Sigmoid colon (tissue), 7 donors: Measurements from ENCODE around the gene C1orf87. TPM values are rescaled to one million over a fixed set of nuclear protein-coding genes. Genes with fewer than 3 reads are reported as not detected.

ENCODE experiments used
- DNase-seq: peaks from one replicate; pipeline ENCODE4 v3.0.0-alpha.2; 2019
- H3K27ac ChIP-seq, 4 donors: fragments of 200-600 bp; sonication (generic); one replicate each; pipeline ENCODE4 v1.5.1; 2016 to 2019; ENCODE audit warnings: mild to moderate bottlenecking in 1 of 4
- H3K27me3 ChIP-seq, 3 donors: fragments of 200-600 bp; sonication (generic); one replicate each; pipeline ENCODE4 v1.5.1; 2019; ENCODE audit warnings: mild to moderate bottlenecking in 1 of 3
- H3K36me3 ChIP-seq, 4 donors: fragments of 200-600 bp; sonication (generic); one replicate each; pipeline ENCODE4 v1.5.1; 2016 to 2019
- H3K4me1 ChIP-seq, 4 donors: fragments of 200-600 bp; sonication (generic); one replicate each; pipeline ENCODE4 v1.5.1; 2017 to 2019
- H3K4me3 ChIP-seq, 4 donors: fragments of 200-600 bp; sonication (generic); one replicate each; pipeline ENCODE4 v1.5.1; 2017 to 2019; ENCODE audit warnings: mild to moderate bottlenecking in 2 of 4, moderate library complexity in 1 of 4
- H3K9me3 ChIP-seq, 4 donors: fragments of 200-600 bp in 3 of 4; sonication (generic) in 3 of 4; one replicate each; pipeline versions ENCODE4 v1.5.1 to v1.6.1; 2013 to 2019
- CTCF ChIP-seq, 4 experiments: fragments of 450-650 bp in 3 of 4; fragments of 200-600 bp in 1 of 4; IDR thresholded peaks; one replicate each; pipeline ENCODE4 v1.5.1; 2016 to 2019; ENCODE audit warnings: antibody characterized with exemption in 4 of 4, mild to moderate bottlenecking in 3 of 4, moderate library complexity in 2 of 4
- EP300 ChIP-seq, 4 donors: sonication (generic); formaldehyde crosslinking; IDR thresholded peaks; one replicate each; pipeline ENCODE4 v1.6.1; 2017; ENCODE audit warnings: antibody characterized with exemption in 4 of 4
- POLR2A ChIP-seq, 2 donors: fragments of 450-650 bp; IDR thresholded peaks; one replicate each; pipeline ENCODE4 v1.6.1; 2016; ENCODE audit warnings: antibody characterized with exemption in 2 of 2, mild to moderate bottlenecking in 2 of 2, moderate library complexity in 2 of 2
- POLR2AphosphoS5 ChIP-seq, 4 donors: sonication (generic); formaldehyde crosslinking; IDR thresholded peaks; one replicate each; pipeline ENCODE4 v1.6.1; 2017; ENCODE audit warnings: antibody characterized with exemption in 4 of 4
- WGBS, 2 donors: extraction: QIAGEN DNeasy Blood & Tissue Kit; methylation state at CpG; one replicate each; pipeline ENCODE4 v1.1.7; 2013; 5-methylcytosine and 5-hydroxymethylcytosine counted together
- intact Hi-C: fragments of 100-400 bp; cut with DNase I; formaldehyde crosslinking; loops from one replicate; pipeline ENCODE4 v1.15.1; 2023
- polyA plus RNA-seq, 3 donors: library from polyadenylated mRNA; stranded (reverse); fragments of 200-250 nt; gene quantifications; one replicate each; pipeline ENCODE4 v1.2.3, GENCODE V29; 2013
- small RNA-seq, 3 donors: library from RNA; depleted of rRNA; stranded (forward); fragments of <200 nt; gene quantifications; one replicate each; pipeline ENCODE3, GENCODE V24; 2016
- total RNA-seq, 4 donors: library from RNA; depleted of rRNA; stranded (reverse); fragments of >200 nt; gene quantifications; one replicate each; pipeline ENCODE4 v1.1.0, GENCODE V29; 2016
- donor health status: healthy with polysubstance abuse.
- donor health status: Bipolar disorder and iron deficiency.
- donor health status: healthy.

Gene C1orf87
- total and polyA plus RNA-seq, 7 donors, result not detected

GRCh38 chr1:59947047-59947938, 126.3 kb downstream of the C1orf87 start:
- H3K4me3 ChIP-seq, result no peak overlapping the region
- H3K36me3 ChIP-seq, result no peaks in the 10 kb centered on the region
- DNase-seq, result peak; percentile 68
- 2 to 6% methylated on average over 6 of the region's 6 CpGs for WGBS, 2 donors
- H3K4me1 ChIP-seq, result peaks cover 0 to 6% (median 0%) of the 10 kb centered on the region in 4 donors
- no peaks in the 10 kb centered on the region for H3K9me3 ChIP-seq
- H3K27me3 ChIP-seq, result no peaks in the 10 kb centered on the region
- H3K27ac ChIP-seq, result no peak overlapping the region
- TF ChIP-seq CTCF (IDR thresholded peaks at IDR 0.05), result peak; percentile 66 to 84 (median 80)
- no peak for TF ChIP-seq POLR2AphosphoS5 (IDR thresholded peaks at IDR 0.05)
- intact Hi-C loops, result loop anchor here (5.0 to 10.0 kb wide), 2 partner anchors 65 to 1202 kb away; no protein-coding TSS in a partner anchor

GRCh38 chr1:59945790-59946189, 127.8 kb downstream of the C1orf87 start:
- no peak for TF ChIP-seq POLR2A (IDR thresholded peaks at IDR 0.05)
- no peak for TF ChIP-seq EP300 (IDR thresholded peaks at IDR 0.05)
- H3K27me3 ChIP-seq, result no peaks in the 10 kb centered on the region
- intact Hi-C loops, result loop anchor here (5.0 to 10.0 kb wide), 2 partner anchors 63 to 1201 kb away; no protein-coding TSS in a partner anchor
- H3K36me3 ChIP-seq, result no peaks in the 10 kb centered on the region
- WGBS, 2 donors, result 1 to 27% methylated on average over 1 of the region's 1 CpG
- no peak for DNase-seq
- H3K4me3 ChIP-seq, result no peak overlapping the region
- no peak overlapping the region for H3K27ac ChIP-seq
- H3K9me3 ChIP-seq, result no peaks in the 10 kb centered on the region
- H3K4me1 ChIP-seq, result peaks cover 0 to 6% (median 0%) of the 10 kb centered on the region in 4 donors

Small RNA genes within 50 kb of the gene (small RNA-seq; reads per million reads assigned to genes)
- 0 reads per million in 3 donors for gene RN7SL475P

Other genes with a start within 250 kb of the C1orf87 start
- gene CYP2J2, start 147.0 kb downstream of the C1orf87 start, total RNA-seq, result 1 to 10 TPM in 1 of 4 donors, under 1 TPM in 2, not detected in 1; 0.54 to 1.1 (median 0.71) TPM
- gene CYP2J2, start 147.0 kb downstream of the C1orf87 start, polyA plus RNA-seq, result 10 to 100 TPM in 1 of 3 donors, 1 to 10 TPM in 2; 4.2 to 26.9 (median 5.8) TPM